Measurements from ENCODE around the gene NQO2. TPM values are rescaled to one million over a fixed set of nuclear protein-coding genes. Genes with fewer than 3 reads are reported as not detected.

Gene NQO2
- total RNA-seq, 1 experiment from 2014 or later, result 105 TPM

DNA sequence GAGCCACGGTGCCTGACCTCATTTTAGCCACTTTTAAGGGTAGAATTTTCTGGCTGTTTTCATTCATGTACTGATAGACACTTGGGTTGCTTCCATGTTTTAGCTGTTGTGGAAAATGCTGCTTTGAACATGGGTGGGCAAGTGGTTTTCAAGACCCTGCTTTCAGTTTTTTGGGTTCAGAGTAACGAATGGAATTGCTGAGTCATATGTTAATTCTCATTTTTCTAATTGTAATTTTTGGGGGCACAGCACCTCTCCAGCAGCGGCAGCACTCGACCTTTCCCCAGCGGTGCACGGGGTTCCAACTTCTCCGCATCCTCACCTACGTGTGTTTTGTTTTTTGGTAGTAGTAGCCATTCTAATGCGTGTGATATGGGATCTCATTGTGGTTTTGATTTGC, 5.4 kb downstream of the NQO2 start:
- no peak for DNase-seq
- peaks cover 2% of the 10 kb centered on the region; the same call in 1 of the 2 replicates for H3K4me1 ChIP-seq (ENCODE audit: insufficient read depth, low read length)
- Mint-ChIP-seq H3K4me1 (peaks cover 55 to 65% of the 10 kb centered on the region in 2 experiments), H3K9me3 (peaks cover 6 to 8% of the 10 kb centered on the region in 2 experiments), H3K4me3 (no peak overlapping the region), H3K27ac (peak overlapping the region in 2 of 3 experiments; percentile 7 to 71; a peak in 2 of 7 replicates), H3K27me3 (ENCODE audit: low read depth) (no peaks in the 10 kb centered on the region; the same call in 1 of the 2 replicates), H3K36me3 (ENCODE audit: insufficient read depth in 1 of 3, low read depth in 3 of 3) (peaks cover 56 to 66% (median 65%) of the 10 kb centered on the region in 3 experiments)
- H3K79me1 ChIP-seq (ENCODE audit: insufficient read depth, low read depth, low read length, poor library complexity, severe bottlenecking), result peaks cover 5% of the 10 kb centered on the region
- no peak overlapping the region for H4K5ac ChIP-seq (ENCODE audit: insufficient read length, low read depth, low read length)
- H3T11ph ChIP-seq (ENCODE audit: low read length), result no peak overlapping the region
- H3K27me3 ChIP-seq (ENCODE audit: insufficient read depth, low read length), result no peaks in the 10 kb centered on the region
- H3K14ac ChIP-seq (ENCODE audit: insufficient read depth, low read length), result no peak overlapping the region
- H3K79me2 ChIP-seq (ENCODE audit: insufficient read depth, low read length), result peaks cover 1% of the 10 kb centered on the region; the same call in 1 of the 2 replicates
- no peak overlapping the region for H2BK15ac ChIP-seq (ENCODE audit: low read depth, low read length)
- H3K9me3 ChIP-seq (ENCODE audit: control insufficient read depth, low read depth, low read length), result peaks cover 4% of the 10 kb centered on the region
- no peak overlapping the region for H3K56ac ChIP-seq (ENCODE audit: insufficient read length, low read depth, low read length)
- no peak for TF ChIP-seq CTCF (conservative IDR thresholded peaks at IDR 0.05)
- H2BK5ac ChIP-seq (ENCODE audit: insufficient read length, low read length), result no peak overlapping the region
- no peak overlapping the region for H4K91ac ChIP-seq (ENCODE audit: insufficient read length, low read depth, low read length)
- H3K18ac ChIP-seq (ENCODE audit: insufficient read length, low read depth, low read length), result no peak overlapping the region
- no peak overlapping the region for H3K23ac ChIP-seq (ENCODE audit: insufficient read length, low read depth, low read length)
- no peak overlapping the region for H2BK120ac ChIP-seq (ENCODE audit: low read depth, low read length, poor library complexity, severe bottlenecking)
- H4K20me1 ChIP-seq (ENCODE audit: control insufficient read depth, insufficient read depth, insufficient read length), result no peaks in the 10 kb centered on the region
- H2AK5ac ChIP-seq (ENCODE audit: insufficient read length, low read length), result no peak overlapping the region
- no peak overlapping the region for H2BK20ac ChIP-seq (ENCODE audit: low read depth, low read length, poor library complexity, severe bottlenecking)
- H3K4me2 ChIP-seq (ENCODE audit: insufficient read depth, insufficient read length, low read length), result no peak overlapping the region
- no peak overlapping the region for H4K8ac ChIP-seq (replicated peaks; ENCODE audit: insufficient read length, low read depth, low read length)
- H3K27ac ChIP-seq (ENCODE audit: insufficient read length, low read depth, low read length), result no peak overlapping the region
- H3K9ac ChIP-seq (ENCODE audit: extremely low read depth, insufficient read length, low read length), result no peak overlapping the region
- no peak overlapping the region for H2AFZ ChIP-seq (ENCODE audit: low read length)
- H3K23me2 ChIP-seq (ENCODE audit: insufficient read length, low read depth, low read length, poor library complexity, severe bottlenecking), result peaks cover 2% of the 10 kb centered on the region
- H3K4ac ChIP-seq (ENCODE audit: low read depth, low read length), result no peak overlapping the region
- H2BK12ac ChIP-seq (ENCODE audit: insufficient read length, low read depth, low read length), result no peak overlapping the region
- no CpG with 5 or more reads among the region's 9 CpGs for WGBS (ENCODE audit: extremely low coverage, insufficient read length, low lambda C conversion rate)

All from H9 (cell line).